VCaP (cell line): ENCODE data around the gene AP1G2.
A peak's percentile ranks its signal among the peaks of the same experiment; 100 is the strongest.

Source experiments
- H3K27ac ChIP-seq: fragments of 450-650 bp; 2 replicates; pipeline ENCODE4 v1.5.1; 2017
- CTCF ChIP-seq: fragments of 450-650 bp; conservative IDR thresholded peaks from 2 replicates; pipeline ENCODE4 v1.5.1; 2017; ENCODE audit warnings: mild to moderate bottlenecking, moderate library complexity

The AP1G2 gene

GRCh38 chr14:23567186-23568020 lies at the start of gene AP1G2:
AP1G2 (minus strand) TSS chr14:23567791; CDS start chr14:23567314, 477 bp downstream.
- TF ChIP-seq CTCF: no peak
- peak within 1 kb of the TSS; percentile 88 for H3K27ac ChIP-seq

GRCh38 chr14:23615856-23616255 lies 48.3 kb upstream of the AP1G2 start:
- no peak overlapping the region for H3K27ac ChIP-seq
- TF ChIP-seq CTCF: no peak

GRCh38 chr14:23614395-23614828 lies 46.8 kb upstream of the AP1G2 start:
- H3K27ac ChIP-seq: peak overlapping the region; percentile 71
- no peak for TF ChIP-seq CTCF

- H3K27ac ChIP-seq: peak overlapping the region; percentile 71
- TF ChIP-seq CTCF: no peak
Measured at GRCh38 chr14:23613242-23614070, 45.9 kb upstream of the AP1G2 start.

- no peak for TF ChIP-seq CTCF
- peak overlapping the region; percentile 71 for H3K27ac ChIP-seq
Measured at GRCh38 chr14:23612802-23613201, 45.2 kb upstream of the AP1G2 start.

- no peak for TF ChIP-seq CTCF
Measured at GRCh38 chr14:23612354-23612732, 44.8 kb upstream of the AP1G2 start.

GRCh38 chr14:23610815-23611289 lies 43.3 kb upstream of the AP1G2 start:
- TF ChIP-seq CTCF: no peak
- H3K27ac ChIP-seq: peak overlapping the region; percentile 71

More at GRCh38 chr14:23612354-23612732, 44.8 kb upstream of the AP1G2 start:
- peak overlapping the region; percentile 71 for H3K27ac ChIP-seq
